Stimulated activated CD4-positive, alpha-beta T cell treated with anti-CD3 and anti-CD28 coated beads, Interleukin-4, amount 100 ng/mL, for 4 hours (primary cell): ENCODE data around the gene HERC5.
"Not testable (repeated sequence)": the region's sequence is repeated elsewhere in the genome, so short reads cannot be mapped to it uniquely, and the experiment has no call there.

Source experiments
- DNase-seq, 2 experiments: peaks; one replicate each; pipeline ENCODE4 v3.0.0-alpha.2; 2020

HERC5 gene

GRCh38 chr4:88456670-88457306 lies at the start of gene HERC5:
HERC5 (plus strand) TSS chr4:88457119; CDS start chr4:88457270, 151 bp downstream.
- DNase-seq: peak; percentile 81 to 89

GRCh38 chr4:88409206-88409605 lies 47.7 kb upstream of the HERC5 start:
- no peak for DNase-seq

GRCh38 chr4:88409789-88410188 lies 47.1 kb upstream of the HERC5 start:
- no peak for DNase-seq

- DNase-seq: no peak
These were observed 45.3 kb upstream of the HERC5 start for GRCh38 chr4:88411491-88412096.

GRCh38 chr4:88413801-88414200 lies 43.1 kb upstream of the HERC5 start:
- no peak for DNase-seq

GRCh38 chr4:88414755-88415154 lies 42.2 kb upstream of the HERC5 start:
- DNase-seq: no peak

GRCh38 chr4:88415982-88416381 lies 40.9 kb upstream of the HERC5 start:
- DNase-seq: no peak

GRCh38 chr4:88418411-88418810 lies 38.5 kb upstream of the HERC5 start:
- DNase-seq: no peak

- no peak for DNase-seq
These were observed 37.0 kb upstream of the HERC5 start for GRCh38 chr4:88419874-88420273.

- no peak for DNase-seq
These were observed 36.1 kb upstream of the HERC5 start for GRCh38 chr4:88420844-88421243.

GRCh38 chr4:88422403-88422802 lies 34.5 kb upstream of the HERC5 start:
- DNase-seq: no peak

- no peak for DNase-seq
These were observed 27.5 kb upstream of the HERC5 start for GRCh38 chr4:88429401-88429800.

GRCh38 chr4:88435987-88436693 lies 20.8 kb upstream of the HERC5 start:
- DNase-seq: no peak

GRCh38 chr4:88437873-88438272 lies 19.0 kb upstream of the HERC5 start:
- not testable (repeated sequence) for DNase-seq

GRCh38 chr4:88439161-88439760 lies 17.7 kb upstream of the HERC5 start:
- no peak for DNase-seq

GRCh38 chr4:88440146-88440545 lies 16.8 kb upstream of the HERC5 start:
- no peak for DNase-seq

- DNase-seq: no peak
These were observed 15.2 kb upstream of the HERC5 start for GRCh38 chr4:88441696-88442095.

GRCh38 chr4:88442689-88443191 lies 14.2 kb upstream of the HERC5 start:
- no peak for DNase-seq

- DNase-seq: no peak
These were observed 13.4 kb upstream of the HERC5 start for GRCh38 chr4:88443486-88443885.

GRCh38 chr4:88445252-88445651 lies 11.7 kb upstream of the HERC5 start:
- no peak for DNase-seq

GRCh38 chr4:88446124-88446523 lies 10.8 kb upstream of the HERC5 start:
- DNase-seq: no peak

GRCh38 chr4:88447371-88448095 lies 9.4 kb upstream of the HERC5 start:
- no peak for DNase-seq

GRCh38 chr4:88448211-88448765 lies 8.6 kb upstream of the HERC5 start:
- not testable (repeated sequence) for DNase-seq
